OCI-LY7 (cell line): Measurements from ENCODE around the gene KLHL7. TPM values are rescaled to one million over a fixed set of nuclear protein-coding genes. Genes with fewer than 3 reads are reported as not detected.

Source experiments
- BruUV-seq: library from RNA; stranded (reverse); fragments of 400-500 nt; replicated peaks from 2 replicates; lab custom pipeline; 2021; lab: Mats Ljungman, UMichigan
- CTCF ChIA-PET: fragments of 300-600 bp; sonication (Branson Sonifier 250); formaldehyde crosslinking; loops from one replicate; lab custom pipeline; 2022; ENCODE audit warnings: antibody characterized with exemption; ENCODE audit not compliant: unreplicated experiment; lab: Charles Lee
- POLR2A ChIA-PET: fragments of 300-600 bp; sonication (Branson Sonifier 250); formaldehyde crosslinking; loops from one replicate; lab custom pipeline; 2022; ENCODE audit warnings: antibody characterized with exemption; lab: Charles Lee
- DNase-seq: peaks from one replicate; pipeline ENCODE4 v3.0.0-alpha.2; 2015; ENCODE audit warnings: low spot score
- H2AFZ ChIP-seq: fragments of 200-600 bp; sonication (generic), shearing (Covaris generic); 2 replicates; pipeline ENCODE4 v1.6.1; 2014; ENCODE audit warnings: mild to moderate bottlenecking, antibody characterized with exemption, low read length, moderate library complexity
- H3K27ac ChIP-seq: fragments of 200-600 bp; sonication (generic); 2 replicates; pipeline ENCODE4 v1.5.1; 2014; ENCODE audit warnings: mixed run types, low read depth, mild to moderate bottlenecking, moderate library complexity, low read length, inconsistent platforms; ENCODE audit not compliant: poor library complexity, severe bottlenecking
- H3K36me3 ChIP-seq: fragments of 200-600 bp; sonication (generic); 2 replicates; pipeline ENCODE4 v1.6.1; 2014; ENCODE audit warnings: mild to moderate bottlenecking, antibody characterized with exemption, low read length, moderate library complexity, mixed read lengths; ENCODE audit not compliant: insufficient read depth
- H3K4me1 ChIP-seq: fragments of 200-600 bp; sonication (generic); 2 replicates; pipeline ENCODE4 v1.5.1; 2014; ENCODE audit warnings: mild to moderate bottlenecking, low read length; ENCODE audit not compliant: insufficient read depth, poor library complexity, severe bottlenecking
- H3K4me2 ChIP-seq: fragments of 200-600 bp; sonication (generic); 2 replicates; pipeline ENCODE4 v1.6.1; 2014; ENCODE audit warnings: mild to moderate bottlenecking, low read length
- H3K4me3 ChIP-seq: fragments of 200-600 bp; sonication (generic); 2 replicates; pipeline ENCODE4 v1.5.1; 2014; ENCODE audit warnings: mild to moderate bottlenecking, low read depth, low read length; ENCODE audit not compliant: poor library complexity, severe bottlenecking
- H3K79me2 ChIP-seq: fragments of 200-600 bp; sonication (generic); 2 replicates; pipeline ENCODE4 v1.6.1; 2016; ENCODE audit warnings: low read depth, mild to moderate bottlenecking, low read length, moderate library complexity, mixed read lengths; ENCODE audit not compliant: insufficient read depth
- H3K9me2 ChIP-seq: fragments of 200-600 bp; sonication (generic); 2 replicates; pipeline ENCODE4 v1.6.1; 2016; ENCODE audit warnings: mild to moderate bottlenecking, low read length, mixed read lengths; ENCODE audit not compliant: insufficient read depth
- H3K9me3 ChIP-seq: fragments of 200-600 bp; sonication (generic); 2 replicates; pipeline ENCODE4 v1.6.1; 2014; ENCODE audit warnings: mild to moderate bottlenecking, mixed run types, low read length, mixed read lengths
- H4K20me1 ChIP-seq: fragments of 200-600 bp; sonication (generic); 2 replicates; pipeline ENCODE4 v1.6.1; 2014; ENCODE audit warnings: mild to moderate bottlenecking, antibody characterized with exemption, low read length, moderate library complexity, mixed read lengths; ENCODE audit not compliant: insufficient read depth
- CTCF ChIP-seq: fragments of 200-600 bp; sonication (generic); conservative IDR thresholded peaks from 2 replicates; pipeline ENCODE4 v1.5.1; 2014; ENCODE audit warnings: mild to moderate bottlenecking, antibody characterized with exemption, low read length, moderate library complexity, mixed read lengths
- EZH2phosphoT487 ChIP-seq: fragments of 200-600 bp; sonication (generic); IDR thresholded peaks from 2 replicates; pipeline ENCODE4 v1.6.1; 2018; ENCODE audit warnings: low read depth, borderline replicate concordance, mild to moderate bottlenecking, mixed run types, antibody characterized with exemption, low read length, moderate library complexity, mixed read lengths
- intact Hi-C: fragments of 100-400 bp; cut with micrococcal nuclease; formaldehyde crosslinking; loops from one replicate; pipeline ENCODE4 v1.10.0; 2022; ENCODE audit not compliant: unreplicated experiment
- total RNA-seq, 2 experiments: library from RNA; depleted of rRNA in 1 of 2; stranded (reverse); fragments of >200 nt in 1 of 2; shearing (Covaris generic) in 1 of 2; gene quantifications; 2 replicates each; pipeline ENCODE4 v1.2.3, GENCODE V29; 2014 to 2022

Gene KLHL7
- total RNA-seq, 2 experiments from 2014 or later = 24.4 to 30.2 TPM

GRCh38 chr7:23096518-23097290 lies 8.9 kb upstream of the KLHL7 start:
- no peaks in the 10 kb centered on the region for H3K79me2 ChIP-seq
- DNase-seq = no peak
- intact Hi-C loops = no loop called here
- H3K9me2 ChIP-seq = no peaks in the 10 kb centered on the region
- TF ChIP-seq CTCF (no peak), EZH2phosphoT487 (no peak)
- no peaks in the 10 kb centered on the region for H3K9me3 ChIP-seq
- BruUV-seq = no TSS peak
- no peaks in the 10 kb centered on the region for H3K36me3 ChIP-seq
- H4K20me1 ChIP-seq = no peaks in the 10 kb centered on the region
- ChIA-PET POLR2A (interaction anchor here (0.5 to 2.5 kb wide), 5 partner anchors 10 to 171 kb away, joined by 3 to 9 read pairs (median 7); no protein-coding TSS in a partner anchor), CTCF (no interaction called here)
- H3K4me2 ChIP-seq = no peak overlapping the region
- no peaks in the 10 kb centered on the region for H3K4me1 ChIP-seq
- H2AFZ ChIP-seq = no peak overlapping the region
- H3K27ac ChIP-seq = no peak overlapping the region
- H3K4me3 ChIP-seq = no peak overlapping the region

- Histone ChIP-seq H3K4me2 (no peak overlapping the region), H3K79me2 (no peaks in the 10 kb centered on the region), H4K20me1 (no peaks in the 10 kb centered on the region), H2AFZ (no peak overlapping the region), H3K4me3 (no peak overlapping the region), H3K36me3 (no peaks in the 10 kb centered on the region), H3K4me1 (no peaks in the 10 kb centered on the region), H3K9me2 (no peaks in the 10 kb centered on the region), H3K27ac (no peak overlapping the region), H3K9me3 (no peaks in the 10 kb centered on the region)
- ChIA-PET POLR2A (interaction anchor here (0.6 to 2.5 kb wide), 4 partner anchors 8 to 393 kb away, joined by 3 to 9 read pairs (median 4); no protein-coding TSS in a partner anchor), CTCF (interaction anchor here (0.6 kb wide), 1 partner anchor 32 kb away, joined by 6 read pairs; no protein-coding TSS in a partner anchor)
- intact Hi-C loops = no loop called here
- no TSS peak for BruUV-seq
- DNase-seq = no peak
- TF ChIP-seq EZH2phosphoT487 (no peak), CTCF (no peak)
These were observed 7.6 kb upstream of the KLHL7 start for GRCh38 chr7:23098029-23098428.

- ChIA-PET POLR2A (interaction anchor here (0.6 to 2.5 kb wide), 4 partner anchors 8 to 393 kb away, joined by 3 to 9 read pairs (median 4); no protein-coding TSS in a partner anchor), CTCF (interaction anchor here (0.6 kb wide), 1 partner anchor 32 kb away, joined by 6 read pairs; no protein-coding TSS in a partner anchor)
- intact Hi-C loops = no loop called here
- Histone ChIP-seq H4K20me1 (no peaks in the 10 kb centered on the region), H3K4me3 (no peak overlapping the region), H3K36me3 (no peaks in the 10 kb centered on the region), H3K4me2 (no peak overlapping the region), H2AFZ (no peak overlapping the region), H3K79me2 (no peaks in the 10 kb centered on the region), H3K4me1 (no peaks in the 10 kb centered on the region), H3K27ac (no peak overlapping the region), H3K9me2 (no peaks in the 10 kb centered on the region), H3K9me3 (no peaks in the 10 kb centered on the region)
- no TSS peak for BruUV-seq
- no peak for DNase-seq
- TF ChIP-seq EZH2phosphoT487 (no peak), CTCF (no peak)
These were observed 7.1 kb upstream of the KLHL7 start for GRCh38 chr7:23098460-23098859.
